Testis (tissue), 2 donors: ENCODE measurements around the gene SOX18.

Experiments used
- CTCF ChIP-seq, 3 experiments: fragments of 450-650 bp in 2 of 3; fragments of 200-600 bp in 1 of 3; sonication (generic) in 1 of 3; IDR thresholded peaks; one replicate each; pipeline ENCODE4 v1.5.1; 2016 to 2019; ENCODE audit warnings: antibody characterized with exemption in 3 of 3, mild to moderate bottlenecking in 2 of 3, moderate library complexity in 1 of 3
- POLR2A ChIP-seq: fragments of 450-650 bp; IDR thresholded peaks from one replicate; pipeline ENCODE4 v1.6.1; 2017; ENCODE audit warnings: antibody characterized with exemption, mild to moderate bottlenecking, moderate library complexity

GRCh38 chr20:64015635-64016034 lies 33.8 kb downstream of the SOX18 start:
- no peak for TF ChIP-seq POLR2A
- TF ChIP-seq CTCF (IDR thresholded peaks at IDR 0.05) = no peak
